NCI-H1436 treated with DMSO at 0.1 percent for 48 hours (cell line): ENCODE results near the gene GTF2A2.

Experiments used
- DNase-seq: peaks from one replicate; lab custom pipeline; 2025; lab: John Stamatoyannopoulos, UW

The GTF2A2 gene

DNA sequence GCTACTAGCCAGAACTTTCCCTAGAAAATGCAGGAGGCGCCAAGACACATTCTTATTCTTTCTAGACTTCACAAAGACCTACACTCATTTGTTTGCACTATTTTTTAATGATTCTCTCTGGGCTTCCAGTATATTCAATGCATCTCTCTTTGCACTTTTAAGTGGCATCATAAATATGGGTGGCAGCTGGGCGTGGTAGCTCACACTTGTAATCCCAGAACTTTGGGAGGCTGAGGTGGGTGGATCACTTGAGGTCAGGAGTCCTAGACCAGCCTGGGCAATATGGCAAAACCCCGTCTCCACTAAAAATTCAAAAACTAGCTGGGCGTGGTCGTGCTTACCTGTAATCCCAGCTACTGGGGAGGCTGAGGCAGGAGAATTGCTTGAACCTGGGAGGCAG is 51.3 kb downstream of the GTF2A2 start:
- no peak for DNase-seq

GRCh38 chr15:59598461-59598860 is 58.9 kb downstream of the GTF2A2 start:
- DNase-seq, result no peak

DNA sequence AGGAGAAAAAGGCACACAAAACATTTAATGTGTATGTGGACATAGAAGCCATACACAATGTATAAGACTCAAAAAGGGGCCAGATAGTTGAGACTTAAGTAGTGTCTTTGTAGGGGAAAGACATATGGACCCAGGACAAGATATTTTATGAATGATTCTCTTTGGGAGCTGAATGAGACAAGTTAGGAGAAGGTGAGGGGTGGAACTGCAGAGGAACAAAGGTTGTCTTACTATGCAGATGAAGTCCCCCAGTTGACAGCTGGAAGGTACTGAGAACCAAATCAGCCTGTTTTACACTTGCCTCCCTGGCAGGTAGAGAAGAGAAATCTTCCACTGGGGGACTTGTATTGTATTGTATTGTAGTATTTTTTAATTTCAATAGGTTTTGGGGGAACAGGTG is 60.7 kb downstream of the GTF2A2 start:
- DNase-seq, result no peak

GRCh38 chr15:59595434-59595915 is 61.8 kb downstream of the GTF2A2 start:
- DNase-seq, result no peak

DNA sequence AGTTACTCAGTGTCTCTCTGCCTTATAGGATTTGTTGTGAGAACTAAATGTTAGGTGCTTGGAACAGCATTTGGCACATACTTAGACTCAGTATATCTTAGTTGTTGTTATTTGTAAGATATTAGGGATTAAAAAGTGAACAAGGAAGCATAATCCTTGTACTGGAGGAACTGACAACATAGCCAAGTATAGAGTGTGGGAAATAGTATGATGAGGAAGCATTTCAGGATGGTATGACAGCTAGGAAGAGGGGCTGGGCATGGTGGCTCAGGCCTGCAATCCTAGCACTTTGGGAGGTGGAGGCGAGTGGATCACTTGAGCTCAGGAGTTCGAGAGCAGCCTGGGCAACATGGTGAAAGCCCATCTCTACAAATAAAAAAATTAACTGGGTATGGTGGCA is 62.3 kb downstream of the GTF2A2 start:
- DNase-seq, result no peak

DNA sequence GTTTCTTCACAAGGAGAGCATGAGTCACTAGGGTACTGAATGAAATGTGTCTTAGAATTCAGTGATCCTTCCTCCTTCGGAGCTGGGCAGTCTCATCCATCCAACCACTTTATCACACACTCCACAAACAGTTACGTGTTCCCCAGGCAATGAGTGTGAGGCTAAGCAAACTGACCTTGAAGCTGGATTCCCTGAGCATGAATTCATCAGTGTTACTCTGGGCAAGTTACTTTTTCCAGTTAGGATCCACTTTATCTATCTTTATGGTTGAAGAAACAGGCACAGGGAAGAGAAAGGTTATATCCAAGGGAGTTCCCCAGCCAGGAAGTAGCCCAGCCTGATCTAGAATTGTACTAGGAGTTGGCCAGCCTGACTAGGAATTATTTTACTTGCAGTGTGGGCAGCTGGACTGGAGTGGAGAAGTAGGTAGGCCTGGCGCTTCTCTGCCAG is 62.8 kb downstream of the GTF2A2 start:
- no peak for DNase-seq

GRCh38 chr15:59591356-59591755 is 66.0 kb downstream of the GTF2A2 start:
- DNase-seq, result no peak

DNA sequence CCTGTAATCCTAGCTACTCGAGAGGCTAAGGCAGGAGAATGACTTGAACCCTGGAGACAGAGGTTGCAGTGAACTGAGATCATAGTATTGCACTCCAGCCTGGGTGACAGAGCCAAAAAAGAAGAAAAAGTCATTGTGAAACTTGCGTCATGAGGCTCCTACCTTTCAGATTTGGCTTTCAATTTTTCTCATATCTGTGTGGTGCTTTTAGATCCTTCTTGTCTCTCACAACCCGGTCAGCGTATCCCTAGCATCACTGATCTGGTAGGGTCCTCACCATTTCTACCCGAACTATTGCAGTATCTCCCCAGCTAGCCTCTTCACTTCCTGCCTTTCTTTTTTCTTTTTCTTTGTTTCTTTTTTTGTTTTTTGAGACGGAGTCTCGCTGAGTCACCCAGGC is 67.3 kb downstream of the GTF2A2 start:
- DNase-seq, result no peak
